ENCODE measurements around the gene ZNF319. TPM values are rescaled to one million over a fixed set of nuclear protein-coding genes. Genes with fewer than 3 reads are reported as not detected.

ZNF319 gene
- total RNA-seq, 1 donor: 4.8 TPM

- TF ChIP-seq, protein P1, sequence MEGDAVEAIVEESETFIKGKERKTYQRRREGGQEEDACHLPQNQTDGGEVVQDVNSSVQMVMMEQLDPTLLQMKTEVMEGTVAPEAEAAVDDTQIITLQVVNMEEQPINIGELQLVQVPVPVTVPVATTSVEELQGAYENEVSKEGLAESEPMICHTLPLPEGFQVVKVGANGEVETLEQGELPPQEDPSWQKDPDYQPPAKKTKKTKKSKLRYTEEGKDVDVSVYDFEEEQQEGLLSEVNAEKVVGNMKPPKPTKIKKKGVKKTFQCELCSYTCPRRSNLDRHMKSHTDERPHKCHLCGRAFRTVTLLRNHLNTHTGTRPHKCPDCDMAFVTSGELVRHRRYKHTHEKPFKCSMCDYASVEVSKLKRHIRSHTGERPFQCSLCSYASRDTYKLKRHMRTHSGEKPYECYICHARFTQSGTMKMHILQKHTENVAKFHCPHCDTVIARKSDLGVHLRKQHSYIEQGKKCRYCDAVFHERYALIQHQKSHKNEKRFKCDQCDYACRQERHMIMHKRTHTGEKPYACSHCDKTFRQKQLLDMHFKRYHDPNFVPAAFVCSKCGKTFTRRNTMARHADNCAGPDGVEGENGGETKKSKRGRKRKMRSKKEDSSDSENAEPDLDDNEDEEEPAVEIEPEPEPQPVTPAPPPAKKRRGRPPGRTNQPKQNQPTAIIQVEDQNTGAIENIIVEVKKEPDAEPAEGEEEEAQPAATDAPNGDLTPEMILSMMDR (IDR thresholded peaks at IDR 0.05; ENCODE audit: insufficient read depth, low read length): no peak
- H3K4me3 ChIP-seq (ENCODE audit: low read depth, low read length): no peak overlapping the region
- DNase-seq (ENCODE audit: low read depth): no peak
Observed at GRCh38 chr16:58037365-58038057, 37.0 kb upstream of the ZNF319 start.

GRCh38 chr16:58036943-58037342 is 36.5 kb upstream of the ZNF319 start:
- H3K4me3 ChIP-seq (ENCODE audit: low read depth, low read length): no peak overlapping the region
- no peak for DNase-seq (ENCODE audit: low read depth)
- TF ChIP-seq, protein P1 (IDR thresholded peaks at IDR 0.05; ENCODE audit: insufficient read depth, low read length): no peak

- no peak overlapping the region for H3K4me3 ChIP-seq (ENCODE audit: low read depth, low read length)
- TF ChIP-seq, protein P1 (IDR thresholded peaks at IDR 0.05; ENCODE audit: insufficient read depth, low read length): no peak
- no peak for DNase-seq (ENCODE audit: low read depth)
Observed at GRCh38 chr16:58035356-58036170, 35.1 kb upstream of the ZNF319 start.

- TF ChIP-seq, protein P1 (IDR thresholded peaks at IDR 0.05; ENCODE audit: insufficient read depth, low read length): no peak
- DNase-seq (ENCODE audit: low read depth): no peak
- H3K4me3 ChIP-seq (ENCODE audit: low read depth, low read length): no peak overlapping the region
Observed at GRCh38 chr16:58034774-58035173, 34.3 kb upstream of the ZNF319 start.

DNA sequence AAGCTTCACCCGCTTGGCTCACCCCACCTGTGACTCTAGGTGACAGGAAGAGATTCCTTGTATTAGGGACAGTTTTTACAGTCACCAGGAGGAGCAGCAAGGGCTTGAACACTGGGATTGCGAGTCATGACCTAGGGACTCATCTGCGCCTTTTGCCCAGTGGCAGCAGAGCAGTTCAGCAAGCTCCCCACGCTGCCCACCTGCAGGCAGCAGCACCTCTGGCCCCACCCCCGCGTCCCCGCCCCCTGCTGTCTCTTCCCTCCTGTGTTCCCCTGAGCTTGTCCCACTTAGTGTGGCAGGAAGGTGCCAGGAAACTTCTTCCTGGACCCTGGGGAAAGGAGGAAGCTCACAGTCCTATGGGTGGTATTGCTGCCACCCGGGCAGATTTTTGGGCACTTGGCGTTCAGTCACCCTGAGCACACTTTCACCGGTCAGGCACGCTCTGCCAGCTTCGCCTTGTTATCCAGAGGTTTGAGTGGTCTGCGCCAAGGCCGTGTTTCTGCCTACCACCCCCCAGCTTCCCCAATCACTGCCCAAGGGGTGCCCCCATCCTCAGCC is 33.7 kb upstream of the ZNF319 start:
- TF ChIP-seq, protein P1 (IDR thresholded peaks at IDR 0.05; ENCODE audit: insufficient read depth, low read length): no peak
- no peak overlapping the region for H3K4me3 ChIP-seq (ENCODE audit: low read depth, low read length)
- no peak for DNase-seq (ENCODE audit: low read depth)

DNA sequence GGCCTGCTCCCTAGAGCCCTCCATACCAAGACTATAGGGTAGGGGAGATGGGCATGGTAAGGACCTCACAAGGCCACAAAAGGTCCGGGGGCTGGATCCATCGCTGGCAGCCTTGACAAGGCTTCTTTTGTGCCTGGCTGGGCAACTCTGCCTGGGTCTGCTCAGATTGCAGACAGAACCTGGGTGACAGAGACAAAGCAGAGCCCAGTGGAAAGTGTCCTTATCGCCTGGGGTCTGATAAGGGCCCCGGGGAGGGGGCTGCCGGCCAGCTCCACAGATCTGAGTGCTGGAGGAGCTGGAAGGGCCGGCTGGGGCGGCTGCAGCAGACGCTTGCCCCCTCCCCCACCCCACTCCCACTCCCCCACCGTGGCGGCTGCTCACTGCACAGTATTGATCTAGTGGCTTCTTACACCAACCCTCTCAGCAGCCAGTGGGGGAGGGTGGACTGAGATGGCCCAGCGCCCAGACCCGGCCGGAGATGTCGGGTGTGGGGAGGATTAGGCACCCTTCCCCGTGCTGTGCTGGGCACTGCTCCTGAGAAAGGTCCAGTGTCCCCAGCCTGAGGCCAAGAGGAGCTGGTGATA is 32.3 kb upstream of the ZNF319 start:
- DNase-seq (ENCODE audit: low read depth): no peak
- TF ChIP-seq, protein P1 (IDR thresholded peaks at IDR 0.05; ENCODE audit: insufficient read depth, low read length): no peak
- H3K4me3 ChIP-seq (ENCODE audit: low read depth, low read length): no peak overlapping the region
